Stimulated activated CD4-positive, alpha-beta T cell treated with anti-CD3 and anti-CD28 coated beads, Interleukin-2, amount 100 ng/mL, for 4 hours (primary cell): Measurements from ENCODE around the gene TKFC.
"Not testable (repeated sequence)": the region's sequence is repeated elsewhere in the genome, so short reads cannot be mapped to it uniquely, and the experiment has no call there.

Source experiments
- DNase-seq: peaks from one replicate; pipeline ENCODE4 v3.0.0-alpha.2; 2020; ENCODE audit warnings: low read depth

The TKFC gene

GRCh38 chr11:61369372-61370348 lies 36.6 kb downstream of the TKFC start:
- no peak for DNase-seq

- DNase-seq = no peak
Observed at GRCh38 chr11:61370349-61371005, 37.4 kb downstream of the TKFC start.

GRCh38 chr11:61372659-61373420 lies 39.8 kb downstream of the TKFC start:
- DNase-seq = no peak

GRCh38 chr11:61375761-61376108 lies 42.7 kb downstream of the TKFC start:
- no peak for DNase-seq

- no peak for DNase-seq
Observed at GRCh38 chr11:61377461-61378160, 44.6 kb downstream of the TKFC start.

- no peak for DNase-seq
Observed at GRCh38 chr11:61378713-61379313, 45.8 kb downstream of the TKFC start.

GRCh38 chr11:61380884-61381283 lies 47.9 kb downstream of the TKFC start:
- no peak for DNase-seq

- DNase-seq = not testable (repeated sequence)
Observed at GRCh38 chr11:61383859-61384258, 50.8 kb downstream of the TKFC start.

GRCh38 chr11:61384271-61385242 lies 51.5 kb downstream of the TKFC start:
- DNase-seq = no peak

GRCh38 chr11:61390161-61390560 lies 57.1 kb downstream of the TKFC start:
- DNase-seq = no peak

GRCh38 chr11:61392981-61393595 lies 60.1 kb downstream of the TKFC start:
- no peak for DNase-seq
